Measurements from ENCODE around the gene TWNK.
A peak's percentile ranks its signal among the peaks of the same experiment; 100 is the strongest.
"Not testable (repeated sequence)": the region's sequence is repeated elsewhere in the genome, so short reads cannot be mapped to it uniquely, and the experiment has no call there.

TWNK gene

GRCh38 chr10:101031128-101031795 lies 43.9 kb downstream of the TWNK start, which contains the start of the genes PDZD7 and SFXN3:
PDZD7 (minus strand) TSS chr10:101031129; CDS start chr10:101030219, 910 bp downstream.
SFXN3 (plus strand) TSS chr10:101031234; CDS start chr10:101034695, 3,461 bp downstream.
- Histone ChIP-seq H3K4me1 (ENCODE audit: control insufficient read depth, insufficient read depth, low read length) (peaks cover 23% of the 10 kb centered on the region), H3K9me3 (ENCODE audit: control insufficient read depth, low read length) (no peaks in the 10 kb centered on the region), H3K4me3 (ENCODE audit: low read length) (peak within 1 kb of the TSS; percentile 90), H3K27me3 (ENCODE audit: control insufficient read depth, insufficient read depth, low read length) (peaks cover 17% of the 10 kb centered on the region), H3K36me3 (ENCODE audit: control insufficient read depth, insufficient read depth, low read length) (no peaks in the 10 kb centered on the region), H3K9ac (ENCODE audit: low read length) (peak within 1 kb of the TSS; percentile 55)

GRCh38 chr10:101031796-101032636 lies 44.7 kb downstream of the TWNK start:
- no peaks in the 10 kb centered on the region for H3K9me3 ChIP-seq (ENCODE audit: control insufficient read depth, low read length)
- H3K9ac ChIP-seq (ENCODE audit: low read length) = peak overlapping the region; percentile 55
- no peaks in the 10 kb centered on the region for H3K36me3 ChIP-seq (ENCODE audit: control insufficient read depth, insufficient read depth, low read length)
- peaks cover 23% of the 10 kb centered on the region for H3K4me1 ChIP-seq (ENCODE audit: control insufficient read depth, insufficient read depth, low read length)
- peaks cover 17% of the 10 kb centered on the region for H3K27me3 ChIP-seq (ENCODE audit: control insufficient read depth, insufficient read depth, low read length)
- H3K4me3 ChIP-seq (ENCODE audit: low read length) = peak overlapping the region; percentile 90

GRCh38 chr10:101032637-101033224 lies 45.4 kb downstream of the TWNK start:
- Histone ChIP-seq H3K9ac (ENCODE audit: low read length) (peak overlapping the region; percentile 55), H3K9me3 (ENCODE audit: control insufficient read depth, low read length) (no peaks in the 10 kb centered on the region), H3K36me3 (ENCODE audit: control insufficient read depth, insufficient read depth, low read length) (peaks cover 4% of the 10 kb centered on the region), H3K27me3 (ENCODE audit: control insufficient read depth, insufficient read depth, low read length) (peaks cover 17% of the 10 kb centered on the region), H3K4me1 (ENCODE audit: control insufficient read depth, insufficient read depth, low read length) (peaks cover 23% of the 10 kb centered on the region), H3K4me3 (ENCODE audit: low read length) (peak overlapping the region; percentile 90)

DNA sequence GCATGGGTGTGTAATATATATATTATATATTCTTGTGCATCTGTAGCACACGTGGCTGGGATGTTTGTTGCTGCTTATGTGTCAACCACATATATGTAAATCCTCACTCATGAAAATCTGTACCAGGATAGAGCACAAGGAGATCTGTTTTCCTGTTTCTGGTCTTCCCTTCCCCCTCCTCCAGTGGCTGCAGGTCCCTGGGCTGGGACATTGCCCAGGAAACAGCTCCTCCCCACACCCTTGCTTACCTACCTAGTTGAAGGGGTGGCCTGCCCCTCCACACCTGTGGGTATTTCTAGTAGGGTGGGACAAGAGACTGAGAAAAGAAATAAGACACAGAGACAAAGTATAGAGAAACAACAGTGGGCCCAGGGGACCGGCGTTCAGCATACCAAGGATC lies 45.9 kb downstream of the TWNK start:
- no peak overlapping the region for H3K9ac ChIP-seq (ENCODE audit: low read length)
- H3K4me3 ChIP-seq (ENCODE audit: low read length) = no peak overlapping the region
- no peaks in the 10 kb centered on the region for H3K9me3 ChIP-seq (ENCODE audit: control insufficient read depth, low read length)
- H3K4me1 ChIP-seq (ENCODE audit: control insufficient read depth, insufficient read depth, low read length) = peaks cover 23% of the 10 kb centered on the region
- peaks cover 17% of the 10 kb centered on the region for H3K27me3 ChIP-seq (ENCODE audit: control insufficient read depth, insufficient read depth, low read length)
- H3K36me3 ChIP-seq (ENCODE audit: control insufficient read depth, insufficient read depth, low read length) = peaks cover 4% of the 10 kb centered on the region

GRCh38 chr10:101034404-101034803 lies 47.1 kb downstream of the TWNK start:
- not testable (repeated sequence) for H3K4me3 ChIP-seq (ENCODE audit: low read length); H3K9ac ChIP-seq (ENCODE audit: low read length); H3K27me3 ChIP-seq (ENCODE audit: control insufficient read depth, insufficient read depth, low read length); H3K9me3 ChIP-seq (ENCODE audit: control insufficient read depth, low read length); H3K36me3 ChIP-seq (ENCODE audit: control insufficient read depth, insufficient read depth, low read length)
- peaks cover 23% of the 10 kb centered on the region for H3K4me1 ChIP-seq (ENCODE audit: control insufficient read depth, insufficient read depth, low read length)

- peaks cover 4% of the 10 kb centered on the region for H3K36me3 ChIP-seq (ENCODE audit: control insufficient read depth, insufficient read depth, low read length)
- no peaks in the 10 kb centered on the region for H3K9me3 ChIP-seq (ENCODE audit: control insufficient read depth, low read length)
- peaks cover 2% of the 10 kb centered on the region for H3K27me3 ChIP-seq (ENCODE audit: control insufficient read depth, insufficient read depth, low read length)
- H3K4me3 ChIP-seq (ENCODE audit: low read length) = no peak overlapping the region
- H3K4me1 ChIP-seq (ENCODE audit: control insufficient read depth, insufficient read depth, low read length) = peaks cover 23% of the 10 kb centered on the region
- H3K9ac ChIP-seq (ENCODE audit: low read length) = no peak overlapping the region
These were observed 48.0 kb downstream of the TWNK start for GRCh38 chr10:101035314-101035713.

DNA sequence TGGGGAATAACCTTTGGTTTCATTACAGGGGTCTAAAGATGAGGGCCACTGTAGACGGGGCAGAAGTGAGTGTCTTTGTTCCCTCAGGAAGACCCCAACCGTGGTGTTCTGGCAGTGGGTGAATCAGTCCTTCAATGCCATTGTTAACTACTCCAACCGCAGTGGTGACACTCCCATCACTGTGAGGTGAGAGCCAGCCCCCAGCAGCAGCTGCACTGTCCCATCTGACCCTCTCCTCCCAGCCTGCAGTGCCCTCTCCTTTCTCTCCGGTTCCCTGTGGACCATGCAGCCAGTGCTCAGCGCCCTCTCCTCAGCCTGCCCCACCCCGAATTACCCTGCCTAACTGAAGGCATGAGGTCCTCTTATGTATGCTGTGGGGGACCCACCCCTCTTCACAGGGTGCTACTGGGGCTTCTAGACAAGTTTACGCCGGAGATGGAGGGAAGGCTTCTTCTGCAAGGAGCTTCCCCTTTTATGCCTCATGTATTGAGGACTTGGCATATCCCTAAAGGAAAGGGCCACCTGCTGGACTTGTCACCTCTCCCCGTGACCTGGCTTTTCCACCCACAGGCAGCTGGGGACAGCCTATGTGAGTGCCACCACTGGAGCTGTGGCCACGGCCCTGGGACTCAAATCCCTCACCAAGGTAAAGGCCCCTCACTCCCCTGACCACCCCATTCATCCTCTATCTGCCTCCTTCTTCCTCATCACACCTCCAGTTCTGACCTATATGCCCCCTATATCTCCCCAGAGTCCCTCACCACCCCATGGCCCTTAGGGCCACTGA lies 48.8 kb downstream of the TWNK start:
- Histone ChIP-seq H3K36me3 (ENCODE audit: control insufficient read depth, insufficient read depth, low read length) (peaks cover 4% of the 10 kb centered on the region), H3K9me3 (ENCODE audit: control insufficient read depth, low read length) (no peaks in the 10 kb centered on the region), H3K27me3 (ENCODE audit: control insufficient read depth, insufficient read depth, low read length) (no peaks in the 10 kb centered on the region), H3K9ac (ENCODE audit: low read length) (no peak overlapping the region), H3K4me3 (ENCODE audit: low read length) (no peak overlapping the region), H3K4me1 (ENCODE audit: control insufficient read depth, insufficient read depth, low read length) (peaks cover 20% of the 10 kb centered on the region)

DNA sequence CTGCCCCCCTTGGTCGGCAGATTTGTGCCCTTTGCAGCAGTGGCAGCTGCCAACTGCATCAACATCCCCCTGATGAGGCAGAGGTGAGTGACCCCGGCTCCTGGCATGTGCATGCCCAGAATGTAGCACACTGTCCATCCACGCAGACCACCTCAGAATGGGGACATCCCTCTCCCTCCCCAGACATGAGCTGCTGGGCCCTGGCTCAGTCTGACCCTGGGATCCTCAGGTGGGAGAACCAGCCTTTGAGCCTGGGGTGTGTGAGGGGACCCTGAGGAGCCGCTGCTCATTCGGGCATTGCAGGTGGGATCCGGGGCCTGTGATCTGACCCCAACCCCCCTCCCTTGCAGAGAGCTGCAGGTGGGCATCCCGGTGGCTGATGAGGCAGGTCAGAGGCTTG lies 49.4 kb downstream of the TWNK start:
- no peaks in the 10 kb centered on the region for H3K27me3 ChIP-seq (ENCODE audit: control insufficient read depth, insufficient read depth, low read length)
- H3K4me3 ChIP-seq (ENCODE audit: low read length) = no peak overlapping the region
- H3K4me1 ChIP-seq (ENCODE audit: control insufficient read depth, insufficient read depth, low read length) = peaks cover 22% of the 10 kb centered on the region
- H3K36me3 ChIP-seq (ENCODE audit: control insufficient read depth, insufficient read depth, low read length) = peaks cover 4% of the 10 kb centered on the region
- H3K9me3 ChIP-seq (ENCODE audit: control insufficient read depth, low read length) = no peaks in the 10 kb centered on the region
- no peak overlapping the region for H3K9ac ChIP-seq (ENCODE audit: low read length)

GRCh38 chr10:101038484-101038883 lies 51.1 kb downstream of the TWNK start:
- Histone ChIP-seq H3K9ac (ENCODE audit: low read length) (no peak overlapping the region), H3K27me3 (ENCODE audit: control insufficient read depth, insufficient read depth, low read length) (no peaks in the 10 kb centered on the region), H3K4me3 (ENCODE audit: low read length) (no peak overlapping the region), H3K9me3 (ENCODE audit: control insufficient read depth, low read length) (no peaks in the 10 kb centered on the region), H3K4me1 (ENCODE audit: control insufficient read depth, insufficient read depth, low read length) (peaks cover 23% of the 10 kb centered on the region), H3K36me3 (ENCODE audit: control insufficient read depth, insufficient read depth, low read length) (peaks cover 4% of the 10 kb centered on the region)

DNA sequence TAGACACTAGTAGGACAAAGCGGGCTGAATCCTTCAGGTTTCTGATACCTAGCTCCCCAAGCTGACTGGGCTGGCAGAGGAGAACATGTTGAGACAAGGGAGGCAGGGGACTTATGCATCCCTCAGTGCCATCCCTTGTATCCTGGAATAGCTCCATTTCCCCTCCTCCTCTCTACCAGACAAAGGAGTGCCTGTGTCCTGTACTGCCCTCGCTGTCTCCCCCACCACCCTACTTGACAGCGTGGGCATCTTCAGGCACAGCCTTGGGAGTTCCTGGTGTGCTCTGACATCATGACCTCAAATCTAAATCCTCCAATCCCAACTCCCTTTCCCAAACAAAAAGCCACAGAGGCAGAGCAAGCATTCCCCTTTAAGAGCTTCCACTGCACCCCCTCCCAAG lies 52.7 kb downstream of the TWNK start:
- H3K4me1 ChIP-seq (ENCODE audit: control insufficient read depth, insufficient read depth, low read length) = peaks cover 24% of the 10 kb centered on the region
- H3K9me3 ChIP-seq (ENCODE audit: control insufficient read depth, low read length) = no peaks in the 10 kb centered on the region
- H3K27me3 ChIP-seq (ENCODE audit: control insufficient read depth, insufficient read depth, low read length) = no peaks in the 10 kb centered on the region
- H3K9ac ChIP-seq (ENCODE audit: low read length) = no peak overlapping the region
- peaks cover 4% of the 10 kb centered on the region for H3K36me3 ChIP-seq (ENCODE audit: control insufficient read depth, insufficient read depth, low read length)
- no peak overlapping the region for H3K4me3 ChIP-seq (ENCODE audit: low read length)

- no peak overlapping the region for H3K9ac ChIP-seq (ENCODE audit: low read length)
- no peaks in the 10 kb centered on the region for H3K27me3 ChIP-seq (ENCODE audit: control insufficient read depth, insufficient read depth, low read length)
- no peak overlapping the region for H3K4me3 ChIP-seq (ENCODE audit: low read length)
- peaks cover 24% of the 10 kb centered on the region for H3K4me1 ChIP-seq (ENCODE audit: control insufficient read depth, insufficient read depth, low read length)
- no peaks in the 10 kb centered on the region for H3K9me3 ChIP-seq (ENCODE audit: control insufficient read depth, low read length)
- H3K36me3 ChIP-seq (ENCODE audit: control insufficient read depth, insufficient read depth, low read length) = peaks cover 4% of the 10 kb centered on the region
These were observed 53.5 kb downstream of the TWNK start for GRCh38 chr10:101040851-101041250.

Data from mucosa of stomach (tissue), 1 donor.